Measurements from ENCODE around the gene MIB2. TPM values are rescaled to one million over a fixed set of nuclear protein-coding genes. Genes with fewer than 3 reads are reported as not detected.

The MIB2 gene
- total and polyA plus RNA-seq, 2 experiments from 2014 or later = 47.5 to 75.3 TPM

DNA sequence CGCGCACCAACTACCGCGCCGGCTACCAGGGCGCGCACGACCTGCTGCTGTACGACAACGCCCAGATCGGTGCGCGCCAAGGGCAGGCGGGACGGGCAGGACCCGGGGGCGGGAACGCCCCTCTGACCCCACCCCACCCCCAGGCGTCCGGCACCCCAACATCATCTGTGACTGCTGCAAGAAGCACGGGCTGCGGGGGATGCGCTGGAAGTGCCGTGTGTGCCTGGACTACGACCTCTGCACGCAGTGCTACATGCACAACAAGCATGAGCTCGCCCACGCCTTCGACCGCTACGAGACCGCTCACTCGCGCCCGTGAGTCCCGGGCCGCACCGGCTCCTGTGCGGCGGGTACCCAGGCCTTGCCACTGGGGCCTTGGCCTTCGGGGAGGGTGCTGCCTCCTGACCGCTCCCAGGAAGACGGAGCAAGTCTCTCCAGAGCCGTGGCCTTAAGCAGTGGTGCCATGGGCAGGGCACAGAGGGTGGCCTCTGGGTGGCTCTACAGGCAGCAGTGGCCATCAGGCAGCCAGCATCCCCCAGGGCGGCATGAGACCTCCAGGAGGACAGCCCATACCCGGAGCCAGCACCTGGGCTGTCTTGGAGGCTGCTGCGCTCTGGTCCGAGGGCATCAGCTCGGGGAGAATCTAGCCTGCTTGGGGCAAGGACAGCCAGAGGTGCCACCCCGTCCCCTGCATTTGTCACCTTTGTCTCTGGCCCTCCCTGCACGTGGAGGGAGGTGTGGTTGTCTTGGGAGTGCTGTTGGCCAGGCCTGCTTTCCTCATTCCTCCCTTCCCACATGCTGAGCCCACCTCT is 8.5 kb downstream of the MIB2 start:
- Histone ChIP-seq H2AFZ (no peak overlapping the region), H3K4me2 (no peak overlapping the region), H3K9me2 (replicated peaks; ENCODE audit: insufficient read depth) (no peaks in the 10 kb centered on the region), H3K27me3 (no peaks in the 10 kb centered on the region), H3K9me3 (ENCODE audit: low read depth) (no peaks in the 10 kb centered on the region), H3K4me1 (ENCODE audit: insufficient read depth) (no peaks in the 10 kb centered on the region), H3K4me3 (no peak overlapping the region), H3K36me3 (replicated peaks; ENCODE audit: insufficient read depth, low read depth) (no peaks in the 10 kb centered on the region), H3K79me2 (peaks cover 9% of the 10 kb centered on the region), H4K20me1 (ENCODE audit: insufficient read depth, poor library complexity, severe bottlenecking) (no peaks in the 10 kb centered on the region), H3K27ac (no peak overlapping the region)
- WGBS (ENCODE audit: low lambda C conversion rate, missing lambda C conversion rate) = 96% methylated on average over 23 of the region's 51 CpGs
- no peak for DNase-seq (ENCODE audit: low spot score)
- TF ChIP-seq, protein P1, sequence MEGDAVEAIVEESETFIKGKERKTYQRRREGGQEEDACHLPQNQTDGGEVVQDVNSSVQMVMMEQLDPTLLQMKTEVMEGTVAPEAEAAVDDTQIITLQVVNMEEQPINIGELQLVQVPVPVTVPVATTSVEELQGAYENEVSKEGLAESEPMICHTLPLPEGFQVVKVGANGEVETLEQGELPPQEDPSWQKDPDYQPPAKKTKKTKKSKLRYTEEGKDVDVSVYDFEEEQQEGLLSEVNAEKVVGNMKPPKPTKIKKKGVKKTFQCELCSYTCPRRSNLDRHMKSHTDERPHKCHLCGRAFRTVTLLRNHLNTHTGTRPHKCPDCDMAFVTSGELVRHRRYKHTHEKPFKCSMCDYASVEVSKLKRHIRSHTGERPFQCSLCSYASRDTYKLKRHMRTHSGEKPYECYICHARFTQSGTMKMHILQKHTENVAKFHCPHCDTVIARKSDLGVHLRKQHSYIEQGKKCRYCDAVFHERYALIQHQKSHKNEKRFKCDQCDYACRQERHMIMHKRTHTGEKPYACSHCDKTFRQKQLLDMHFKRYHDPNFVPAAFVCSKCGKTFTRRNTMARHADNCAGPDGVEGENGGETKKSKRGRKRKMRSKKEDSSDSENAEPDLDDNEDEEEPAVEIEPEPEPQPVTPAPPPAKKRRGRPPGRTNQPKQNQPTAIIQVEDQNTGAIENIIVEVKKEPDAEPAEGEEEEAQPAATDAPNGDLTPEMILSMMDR (IDR thresholded peaks at IDR 0.05; ENCODE audit: poor library complexity) = no peak
- no peak for TF ChIP-seq EZH2 (IDR thresholded peaks at IDR 0.05; ENCODE audit: borderline replicate concordance)
- no peak for TF ChIP-seq EZH2phosphoT487 (IDR thresholded peaks at IDR 0.05; ENCODE audit: low read depth, severe bottlenecking, unreplicated experiment)

DNA sequence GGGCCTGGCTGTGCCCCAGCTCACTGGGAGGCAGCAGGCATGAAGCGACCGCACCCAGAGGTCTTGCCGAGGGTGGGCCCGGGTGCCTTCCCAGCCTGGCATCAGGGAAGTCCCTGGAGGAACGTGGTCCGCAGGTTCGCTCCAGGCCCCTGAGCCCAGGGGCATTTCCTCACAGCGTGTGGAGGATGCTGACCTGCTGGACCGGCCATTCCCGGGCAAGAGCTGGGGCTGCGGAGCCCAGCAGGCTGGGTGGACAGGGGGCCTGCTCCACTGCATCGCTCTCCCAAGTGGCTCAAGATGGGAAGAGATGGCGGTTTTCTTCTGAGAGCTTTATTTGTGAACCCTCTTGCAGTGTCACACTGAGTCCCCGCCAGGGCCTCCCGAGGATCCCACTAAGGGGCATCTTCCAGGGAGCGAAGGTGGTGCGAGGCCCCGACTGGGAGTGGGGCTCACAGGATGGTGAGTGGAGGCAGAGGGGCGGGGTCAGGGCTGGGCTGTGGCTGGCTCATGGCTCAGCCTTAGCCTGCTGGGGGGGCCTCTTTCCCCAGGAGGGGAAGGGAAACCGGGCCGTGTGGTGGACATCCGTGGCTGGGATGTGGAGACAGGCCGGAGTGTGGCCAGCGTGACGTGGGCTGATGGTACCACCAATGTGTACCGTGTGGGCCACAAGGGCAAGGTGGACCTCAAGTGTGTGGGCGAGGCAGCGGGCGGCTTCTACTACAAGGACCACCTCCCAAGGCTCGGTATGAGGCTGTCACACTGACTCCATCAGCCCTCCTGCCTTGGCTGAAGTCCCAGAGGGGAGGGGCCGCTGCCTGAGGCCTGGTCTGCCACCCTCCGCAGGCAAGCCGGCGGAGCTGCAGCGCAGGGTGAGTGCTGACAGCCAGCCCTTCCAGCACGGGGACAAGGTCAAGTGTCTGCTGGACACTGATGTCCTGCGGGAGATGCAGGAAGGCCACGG is 9.4 kb downstream of the MIB2 start:
- H3K9me2 ChIP-seq (replicated peaks; ENCODE audit: insufficient read depth) = no peaks in the 10 kb centered on the region
- H3K4me3 ChIP-seq = no peak overlapping the region
- H3K9me3 ChIP-seq (ENCODE audit: low read depth) = no peaks in the 10 kb centered on the region
- WGBS (ENCODE audit: low lambda C conversion rate, missing lambda C conversion rate) = 90% methylated on average over 31 of the region's 38 CpGs
- no peak for DNase-seq (ENCODE audit: low spot score)
- no peaks in the 10 kb centered on the region for H3K4me1 ChIP-seq (ENCODE audit: insufficient read depth)
- H3K4me2 ChIP-seq = no peak overlapping the region
- H3K36me3 ChIP-seq (replicated peaks; ENCODE audit: insufficient read depth, low read depth) = no peaks in the 10 kb centered on the region
- no peak overlapping the region for H3K27ac ChIP-seq
- H3K79me2 ChIP-seq = peaks cover 4% of the 10 kb centered on the region
- TF ChIP-seq EZH2 (IDR thresholded peaks at IDR 0.05; ENCODE audit: borderline replicate concordance) (no peak), EZH2phosphoT487 (IDR thresholded peaks at IDR 0.05; ENCODE audit: low read depth, severe bottlenecking, unreplicated experiment) (no peak)
- TF ChIP-seq, protein P1 (IDR thresholded peaks at IDR 0.05; ENCODE audit: poor library complexity) = no peak
- no peaks in the 10 kb centered on the region for H3K27me3 ChIP-seq
- H2AFZ ChIP-seq = no peak overlapping the region
- H4K20me1 ChIP-seq (ENCODE audit: insufficient read depth, poor library complexity, severe bottlenecking) = no peaks in the 10 kb centered on the region

DNA sequence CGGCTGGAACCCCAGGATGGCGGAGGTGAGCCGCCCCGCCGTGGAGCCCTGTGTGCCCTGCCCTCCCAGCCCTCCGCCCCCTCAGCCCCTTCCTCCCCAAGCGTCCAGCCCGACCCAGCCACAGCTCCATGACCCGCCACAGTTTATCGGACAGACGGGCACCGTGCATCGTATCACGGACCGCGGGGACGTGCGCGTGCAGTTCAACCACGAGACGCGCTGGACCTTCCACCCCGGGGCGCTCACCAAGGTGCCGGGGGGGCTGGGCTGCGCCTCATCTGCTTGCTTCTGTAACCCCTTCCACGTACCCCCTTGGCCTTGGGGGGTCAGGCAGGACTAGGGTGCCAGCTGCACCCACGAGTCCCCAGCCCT is 10.1 kb downstream of the MIB2 start:
- 98% methylated on average over 27 of the region's 28 CpGs for WGBS (ENCODE audit: low lambda C conversion rate, missing lambda C conversion rate)
- Histone ChIP-seq H3K4me3 (no peak overlapping the region), H4K20me1 (ENCODE audit: insufficient read depth, poor library complexity, severe bottlenecking) (no peaks in the 10 kb centered on the region), H2AFZ (no peak overlapping the region), H3K27me3 (peaks cover under 1% of the 10 kb centered on the region), H3K9me2 (replicated peaks; ENCODE audit: insufficient read depth) (no peaks in the 10 kb centered on the region), H3K27ac (no peak overlapping the region), H3K9me3 (ENCODE audit: low read depth) (no peaks in the 10 kb centered on the region), H3K4me1 (ENCODE audit: insufficient read depth) (peaks cover 4% of the 10 kb centered on the region), H3K4me2 (no peak overlapping the region), H3K36me3 (replicated peaks; ENCODE audit: insufficient read depth, low read depth) (no peaks in the 10 kb centered on the region), H3K79me2 (no peaks in the 10 kb centered on the region)
- TF ChIP-seq, protein P1 (IDR thresholded peaks at IDR 0.05; ENCODE audit: poor library complexity) = no peak
- TF ChIP-seq EZH2 (IDR thresholded peaks at IDR 0.05; ENCODE audit: borderline replicate concordance) (no peak), EZH2phosphoT487 (IDR thresholded peaks at IDR 0.05; ENCODE audit: low read depth, severe bottlenecking, unreplicated experiment) (no peak)
- no peak for DNase-seq (ENCODE audit: low spot score)

Data from hepatocyte (in vitro differentiated cells).